DOHH2 (cell line): Measurements from ENCODE around the gene GOLGA1.

ENCODE experiments used
- EZH2phosphoT487 ChIP-seq: fragments of 200-600 bp; sonication (generic); IDR thresholded peaks from 2 replicates; pipeline ENCODE4 v1.6.1; 2017; ENCODE audit warnings: borderline replicate concordance, mild to moderate bottlenecking, antibody characterized with exemption, low read length, moderate library complexity, mixed read lengths
- TF ChIP-seq, protein P1 (sequence below): fragments of 200-600 bp; sonication (generic); IDR thresholded peaks from one replicate; pipeline ENCODE4 v1.5.1; 2014; ENCODE audit warnings: antibody characterized with exemption, mild to moderate bottlenecking, low read depth, low read length; ENCODE audit not compliant: poor library complexity, severe bottlenecking

- TF ChIP-seq, protein P1, sequence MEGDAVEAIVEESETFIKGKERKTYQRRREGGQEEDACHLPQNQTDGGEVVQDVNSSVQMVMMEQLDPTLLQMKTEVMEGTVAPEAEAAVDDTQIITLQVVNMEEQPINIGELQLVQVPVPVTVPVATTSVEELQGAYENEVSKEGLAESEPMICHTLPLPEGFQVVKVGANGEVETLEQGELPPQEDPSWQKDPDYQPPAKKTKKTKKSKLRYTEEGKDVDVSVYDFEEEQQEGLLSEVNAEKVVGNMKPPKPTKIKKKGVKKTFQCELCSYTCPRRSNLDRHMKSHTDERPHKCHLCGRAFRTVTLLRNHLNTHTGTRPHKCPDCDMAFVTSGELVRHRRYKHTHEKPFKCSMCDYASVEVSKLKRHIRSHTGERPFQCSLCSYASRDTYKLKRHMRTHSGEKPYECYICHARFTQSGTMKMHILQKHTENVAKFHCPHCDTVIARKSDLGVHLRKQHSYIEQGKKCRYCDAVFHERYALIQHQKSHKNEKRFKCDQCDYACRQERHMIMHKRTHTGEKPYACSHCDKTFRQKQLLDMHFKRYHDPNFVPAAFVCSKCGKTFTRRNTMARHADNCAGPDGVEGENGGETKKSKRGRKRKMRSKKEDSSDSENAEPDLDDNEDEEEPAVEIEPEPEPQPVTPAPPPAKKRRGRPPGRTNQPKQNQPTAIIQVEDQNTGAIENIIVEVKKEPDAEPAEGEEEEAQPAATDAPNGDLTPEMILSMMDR, result no peak
- no peak for TF ChIP-seq EZH2phosphoT487
Measured at GRCh38 chr9:124877021-124877782, 63.7 kb downstream of the GOLGA1 start.
